Endothelial cell of umbilical vein (primary cell): ENCODE measurements around the gene ZNF57. TPM values are rescaled to one million over a fixed set of nuclear protein-coding genes. Genes with fewer than 3 reads are reported as not detected.

Experiments used
- BruUV-seq: library from RNA; stranded (reverse); fragments of 400-500 nt; replicated peaks from 2 replicates; lab custom pipeline; 2021; lab: Mats Ljungman, UMichigan
- CTCF ChIA-PET: fragments of 300-600, 350-600 bp; sonication (Branson Sonifier 250); formaldehyde crosslinking; loops from one replicate; lab custom pipeline; 2021; ENCODE audit warnings: antibody characterized with exemption, inconsistent platforms; lab: Charles Lee
- POLR2A ChIA-PET: fragments of 300-600, 350-600 bp; sonication (Branson Sonifier 250); formaldehyde crosslinking; loops from one replicate; lab custom pipeline; 2021; ENCODE audit warnings: antibody characterized with exemption, inconsistent platforms; lab: Charles Lee
- DNase-seq: peaks from one replicate; pipeline ENCODE4 v3.0.0-alpha.2; 2011; ENCODE audit warnings: low read depth, low spot score
- FAIRE-seq: peaks from 2 replicates; lab custom pipeline; 2011; peaks lifted over from hg19 to GRCh38; lab: Jason Lieb, UNC
- H2AFZ ChIP-seq: 2 replicates; pipeline ENCODE4 v1.6.0; 2012; ENCODE audit warnings: low read depth, low read length, control low read depth, inconsistent platforms
- H3K27ac ChIP-seq: 2 replicates; pipeline ENCODE4 v1.5.1; 2011; ENCODE audit warnings: low read depth, mild to moderate bottlenecking, control low read depth, low read length, moderate library complexity; ENCODE audit not compliant: insufficient read depth
- H3K27me3 ChIP-seq, 2 experiments: 2 replicates each; pipeline versions ENCODE4 v1.6.0 to v1.6.1; 2011; ENCODE audit warnings: low read length in 2 of 2, mixed read lengths in 1 of 2; ENCODE audit not compliant: control insufficient read depth in 2 of 2, insufficient read depth in 2 of 2
- H3K36me3 ChIP-seq, 2 experiments: 2 replicates in 1 of 2; 3 replicates in 1 of 2; pipeline ENCODE4 v1.5.1; 2011; ENCODE audit warnings: low read length in 2 of 2, mild to moderate bottlenecking in 1 of 2, moderate library complexity in 1 of 2; ENCODE audit not compliant: control insufficient read depth in 2 of 2, insufficient read depth in 2 of 2; ENCODE audit errors: extremely low read depth in 1 of 2
- H3K4me1 ChIP-seq: 3 replicates; pipeline ENCODE4 v1.5.1; 2011; ENCODE audit warnings: mild to moderate bottlenecking, low read length; ENCODE audit not compliant: control insufficient read depth, insufficient read depth; ENCODE audit errors: extremely low read depth
- H3K4me2 ChIP-seq: 2 replicates; pipeline ENCODE4 v1.6.1; 2011; ENCODE audit warnings: low read length, control low read depth, mixed read lengths; ENCODE audit not compliant: insufficient read depth
- H3K4me3 ChIP-seq, 3 experiments: fragments of 200-600 bp in 1 of 3; sonication (generic), shearing (Covaris generic) in 1 of 3; replicated peaks in 1 of 3; 2 replicates each; pipeline ENCODE4 v1.5.1; 2011 to 2016; ENCODE audit warnings: control low read depth in 3 of 3, low read length in 3 of 3, mild to moderate bottlenecking in 2 of 3, inconsistent platforms in 1 of 3, low read depth in 1 of 3, moderate library complexity in 1 of 3; ENCODE audit not compliant: insufficient read depth in 1 of 3
- H3K79me2 ChIP-seq: 2 replicates; pipeline ENCODE4 v1.6.0; 2012; ENCODE audit warnings: low read length, inconsistent platforms; ENCODE audit not compliant: control insufficient read depth, insufficient read depth
- H3K9ac ChIP-seq: replicated peaks from 2 replicates; pipeline ENCODE3; 2011; ENCODE audit warnings: low read length, control low read depth; ENCODE audit not compliant: insufficient read depth; ENCODE audit errors: extremely low read depth
- H3K9me1 ChIP-seq: replicated peaks from 3 replicates; pipeline ENCODE4 v1.6.0; 2011; ENCODE audit warnings: mild to moderate bottlenecking, low read length; ENCODE audit not compliant: control insufficient read depth, insufficient read depth; ENCODE audit errors: extremely low read depth
- H3K9me3 ChIP-seq: replicated peaks from 2 replicates; pipeline ENCODE4 v1.5.1; 2012; ENCODE audit warnings: low read length, inconsistent platforms; ENCODE audit not compliant: control insufficient read depth, insufficient read depth
- H4K20me1 ChIP-seq: replicated peaks from 2 replicates; pipeline ENCODE3; 2011; ENCODE audit warnings: mild to moderate bottlenecking, low read length; ENCODE audit not compliant: control insufficient read depth, insufficient read depth; ENCODE audit errors: extremely low read depth
- CTCF ChIP-seq, 2 donors: IDR thresholded peaks; 1 replicate in 1 of 2; 2 replicates in 1 of 2; pipeline ENCODE4 v1.5.1; 2011; ENCODE audit warnings: low read length in 2 of 2, mild to moderate bottlenecking in 2 of 2, moderate library complexity in 2 of 2, control low read depth in 1 of 2, inconsistent platforms in 1 of 2, low read depth in 1 of 2; ENCODE audit not compliant: insufficient read depth in 1 of 2; ENCODE audit errors: extremely low read depth in 1 of 2
- EZH2 ChIP-seq: IDR thresholded peaks from 2 replicates; pipeline ENCODE4 v1.6.1; 2012; ENCODE audit warnings: borderline replicate concordance, low read depth, mild to moderate bottlenecking, moderate library complexity, low read length, inconsistent platforms; ENCODE audit not compliant: severe bottlenecking
- FOS ChIP-seq: IDR thresholded peaks from 2 replicates; pipeline ENCODE4 v1.6.1; 2011; ENCODE audit warnings: mild to moderate bottlenecking, low read length, moderate library complexity, borderline replicate concordance; ENCODE audit not compliant: insufficient read depth
- GATA2 ChIP-seq: IDR thresholded peaks from 2 replicates; pipeline ENCODE4 v1.7.0; 2011; ENCODE audit warnings: low read depth, mild to moderate bottlenecking, moderate library complexity, mixed read lengths, low read length; ENCODE audit not compliant: insufficient read length, insufficient read depth
- JUN ChIP-seq: IDR thresholded peaks from 2 replicates; pipeline ENCODE4 v1.6.1; 2011; ENCODE audit warnings: borderline replicate concordance, low read depth; ENCODE audit not compliant: insufficient read length, insufficient read depth
- MAX ChIP-seq: IDR thresholded peaks from 2 replicates; pipeline ENCODE4 v1.6.1; 2011; ENCODE audit not compliant: insufficient read depth, insufficient read length
- MYC ChIP-seq: IDR thresholded peaks from one replicate; pipeline ENCODE4 v1.6.1; 2011; ENCODE audit warnings: mild to moderate bottlenecking, low read depth, low read length
- POLR2A ChIP-seq: IDR thresholded peaks from 2 replicates; pipeline ENCODE4 v1.6.1; 2012; ENCODE audit warnings: low read depth, mild to moderate bottlenecking, control low read depth, low read length
- POLR2AphosphoS5 ChIP-seq: IDR thresholded peaks from 2 replicates; pipeline ENCODE4 v1.6.1; 2012; ENCODE audit warnings: low read depth, mild to moderate bottlenecking, control low read depth, low read length, moderate library complexity; ENCODE audit not compliant: insufficient read depth
- dilution Hi-C: fragments of 300-500 bp; cut with MboI; formaldehyde crosslinking; loops from one replicate; pipeline ENCODE4 v1.15.0; 2019; ENCODE audit warnings: low sequenced_read_pairs; ENCODE audit not compliant: extremely low pct_ligation_motif_present
- intact Hi-C: fragments of 100-400 bp; cut with micrococcal nuclease; formaldehyde crosslinking; loops from one replicate; pipeline ENCODE4 v1.10.0; 2022
- polyA plus RNA-seq, 4 experiments: library from polyadenylated mRNA; depleted of rRNA in 3 of 4; stranded (reverse) in 3 of 4; unstranded in 1 of 4; fragments of >200 nt; gene quantifications; 2 replicates each; pipeline versions ENCODE4 v1.2.1 to v1.2.3, GENCODE V29; 2011 to 2012; ENCODE audit warnings: missing spikeins in 1 of 4
- total RNA-seq: library from RNA; stranded (reverse); gene quantifications from 2 replicates; pipeline ENCODE4 v1.2.3, GENCODE V29; 2021

The ZNF57 gene
- total and polyA plus RNA-seq, 2 donors (not counting 3 experiments of a cell fraction or from before 2014, with no cell fraction given): 2.0 to 3.6 TPM

- Histone ChIP-seq H3K4me1 (no peaks in the 10 kb centered on the region), H3K9me1 (no peaks in the 10 kb centered on the region), H4K20me1 (no peaks in the 10 kb centered on the region), H2AFZ (no peak overlapping the region), H3K4me2 (no peak overlapping the region), H3K4me3 (no peak overlapping the region), H3K36me3 (no peaks in the 10 kb centered on the region), H3K9me3 (no peaks in the 10 kb centered on the region), H3K79me2 (no peaks in the 10 kb centered on the region), H3K27ac (no peak overlapping the region), H3K9ac (no peak overlapping the region), H3K27me3 (no peaks in the 10 kb centered on the region)
- DNase-seq (no peak), FAIRE-seq (no peak)
- ChIA-PET POLR2A (no interaction called here), CTCF (interaction anchor here (1.0 to 1.1 kb wide), 2 partner anchors 17 to 21 kb away, joined by 3 read pairs; no protein-coding TSS in a partner anchor)
- TF ChIP-seq POLR2AphosphoS5 (no peak), EZH2 (no peak), MYC (no peak), CTCF (IDR thresholded peaks at IDR 0.05; ENCODE audit: extremely low read depth in 1 of 2, insufficient read depth in 1 of 2, low read depth in 1 of 2, low read length in 2 of 2) (no peak), POLR2A (no peak), JUN (no peak), MAX (no peak), GATA2 (no peak), FOS (no peak)
- dilution Hi-C loops (no loop called here), intact Hi-C loops (no loop called here)
- no TSS peak for BruUV-seq
Observed at GRCh38 chr19:2866495-2867024, 34.2 kb upstream of the ZNF57 start.
